Transverse colon (tissue), 4 donors: Measurements from ENCODE around the gene WLS. TPM values are rescaled to one million over a fixed set of nuclear protein-coding genes. Genes with fewer than 3 reads are reported as not detected.

ENCODE experiments used
- DNase-seq: peaks from one replicate; pipeline ENCODE4 v3.0.0-alpha.2; 2019
- H3K27ac ChIP-seq, 4 donors: fragments of 200-600 bp; sonication (generic); 2 replicates each; pipeline ENCODE4 v1.5.1; 2016 to 2018; ENCODE audit warnings: inconsistent platforms in 4 of 4
- H3K27me3 ChIP-seq: fragments of 200-600 bp; sonication (generic); 2 replicates; pipeline ENCODE4 v1.5.1; 2017; ENCODE audit warnings: inconsistent platforms
- H3K36me3 ChIP-seq, 4 donors: fragments of 200-600 bp; sonication (generic); 2 replicates each; pipeline ENCODE4 v1.5.1; 2017 to 2019; ENCODE audit warnings: inconsistent platforms in 4 of 4
- H3K4me1 ChIP-seq, 4 donors: fragments of 200-600 bp; sonication (generic); 2 replicates each; pipeline ENCODE4 v1.5.1; 2017 to 2020; ENCODE audit warnings: inconsistent platforms in 4 of 4
- H3K4me3 ChIP-seq, 4 donors: fragments of 200-600 bp; sonication (generic); 1 replicate in 1 of 4; 2 replicates in 3 of 4; pipeline versions ENCODE4 v1.5.1 to v1.6.1; 2017 to 2019; ENCODE audit warnings: inconsistent platforms in 4 of 4
- H3K9me3 ChIP-seq, 2 donors: fragments of 200-600 bp; sonication (generic); 2 replicates each; pipeline ENCODE4 v1.5.1; 2017 to 2019; ENCODE audit warnings: inconsistent platforms in 2 of 2
- CTCF ChIP-seq, 5 experiments: fragments of 200-600 bp in 3 of 5; fragments of 450-650 bp in 2 of 5; sonication (generic) in 3 of 5; IDR thresholded peaks; 1 replicate in 2 of 5; 2 replicates in 3 of 5; pipeline ENCODE4 v1.5.1; 2016 to 2017; ENCODE audit warnings: antibody characterized with exemption in 5 of 5, inconsistent platforms in 3 of 5, mild to moderate bottlenecking in 2 of 5, moderate library complexity in 1 of 5
- EP300 ChIP-seq: sonication (generic); formaldehyde crosslinking; IDR thresholded peaks from one replicate; pipeline ENCODE4 v1.6.1; 2017; ENCODE audit warnings: antibody characterized with exemption, low read depth
- POLR2A ChIP-seq: fragments of 450-650 bp; IDR thresholded peaks from one replicate; pipeline ENCODE4 v1.6.1; 2016; ENCODE audit warnings: antibody characterized with exemption, mild to moderate bottlenecking, moderate library complexity
- POLR2AphosphoS5 ChIP-seq, 3 donors: sonication (generic); formaldehyde crosslinking; IDR thresholded peaks; one replicate each; pipeline ENCODE4 v1.6.1; 2016; ENCODE audit warnings: antibody characterized with exemption in 3 of 3
- WGBS, 2 donors: methylation state at CpG; one replicate each; pipeline ENCODE4 v1.1.5; 2018; ENCODE audit warnings: low coverage in 1 of 2; 5-methylcytosine and 5-hydroxymethylcytosine counted together
- in situ Hi-C, 4 donors: fragments of 200-750 bp; cut with MboI; loops; one replicate each; pipeline versions ENCODE4 v1.15.0 to v1.15.1; 2017; ENCODE audit warnings: low sequenced_read_pairs in 3 of 4, low pct_ligation_motif_present in 1 of 4, low pct_unique_long_range_greater_than_20kb in 1 of 4
- intact Hi-C: fragments of 100-400 bp; cut with DNase I; formaldehyde crosslinking; loops from one replicate; pipeline ENCODE4 v1.15.1; 2023; ENCODE audit warnings: low total_unique reads
- total RNA-seq, 4 donors: library from RNA; depleted of rRNA; stranded (reverse); fragments of >200 nt; gene quantifications; one replicate each; pipeline ENCODE4 v1.1.0, GENCODE V29; 2016

The WLS gene
- total RNA-seq, 4 donors from 2014 or later, result 69.9 to 117 (median 98.7) TPM

DNA sequence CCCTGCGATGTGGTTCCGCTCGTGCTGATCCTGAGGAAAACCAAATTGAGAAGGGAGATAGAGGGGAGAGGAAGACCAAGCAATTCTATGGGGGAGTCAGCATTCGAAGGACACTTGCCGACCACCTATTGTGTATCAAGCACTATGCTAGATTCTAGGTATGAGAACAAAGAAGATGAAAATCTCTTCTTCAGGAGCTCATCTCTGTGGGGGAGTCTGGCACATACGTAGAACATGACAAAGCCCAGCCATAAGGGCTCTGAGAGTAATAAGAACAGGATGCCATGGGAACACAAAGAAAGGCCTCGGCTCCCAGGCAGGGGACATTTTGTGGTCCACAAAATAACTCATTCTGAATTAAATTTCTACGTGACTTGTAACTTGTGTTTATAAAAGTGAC, 83.7 kb downstream of the WLS start:
- TF ChIP-seq CTCF (IDR thresholded peaks at IDR 0.05) (no peak), POLR2A (no peak), POLR2AphosphoS5 (IDR thresholded peaks at IDR 0.05) (no peak), EP300 (no peak)
- intact Hi-C loops (no loop called here), in situ Hi-C loops (no loop called here)
- Histone ChIP-seq H3K27ac (no peak overlapping the region), H3K27me3 (no peaks in the 10 kb centered on the region), H3K36me3 (peaks cover 0 to 43% (median 9%) of the 10 kb centered on the region in 4 donors), H3K4me1 (peaks cover 5 to 18% (median 11%) of the 10 kb centered on the region in 4 donors), H3K9me3 (no peaks in the 10 kb centered on the region), H3K4me3 (no peak overlapping the region)
- 87 to 88% methylated on average over 7 to 8 of the region's 8 CpGs for WGBS, 2 donors
- DNase-seq, result no peak

- Histone ChIP-seq H3K9me3 (no peaks in the 10 kb centered on the region), H3K36me3 (peaks cover 0 to 34% (median 6%) of the 10 kb centered on the region in 4 donors), H3K4me3 (no peak overlapping the region), H3K27me3 (no peaks in the 10 kb centered on the region), H3K27ac (no peak overlapping the region), H3K4me1 (peaks cover 5 to 27% (median 15%) of the 10 kb centered on the region in 4 donors)
- DNase-seq, result no peak
- no peak for TF ChIP-seq POLR2A
- WGBS, 2 donors, result 86 to 91% methylated on average over 1 to 4 of the region's 4 CpGs
- intact Hi-C loops (no loop called here), in situ Hi-C loops (no loop called here)
Measured at GRCh38 chr1:68147534-68148171, 84.7 kb downstream of the WLS start.

GRCh38 chr1:68145418-68146126, 86.8 kb downstream of the WLS start:
- peaks cover 0 to 24% (median 6%) of the 10 kb centered on the region in 4 donors for H3K36me3 ChIP-seq
- peak; percentile 64 for DNase-seq

GRCh38 chr1:68144856-68145255, 87.5 kb downstream of the WLS start:
- DNase-seq, result no peak
- in situ Hi-C loops (no loop called here), intact Hi-C loops (no loop called here)
- TF ChIP-seq CTCF (IDR thresholded peaks at IDR 0.05) (no peak), POLR2A (no peak), POLR2AphosphoS5 (IDR thresholded peaks at IDR 0.05) (no peak), EP300 (no peak)
- WGBS, 2 donors, result 78 to 93% methylated on average over 3 to 4 of the region's 4 CpGs
- peaks cover 5 to 49% (median 19%) of the 10 kb centered on the region in 4 donors for H3K4me1 ChIP-seq
- no peaks in the 10 kb centered on the region for H3K9me3 ChIP-seq
- H3K27me3 ChIP-seq, result no peaks in the 10 kb centered on the region
- peak overlapping the region; percentile 34 to 69 (median 60) for H3K27ac ChIP-seq
- no peak overlapping the region for H3K4me3 ChIP-seq
- H3K36me3 ChIP-seq, result peaks cover 0 to 24% (median 6%) of the 10 kb centered on the region in 4 donors

More at GRCh38 chr1:68145418-68146126, 86.8 kb downstream of the WLS start:
- Histone ChIP-seq H3K27me3 (no peaks in the 10 kb centered on the region), H3K4me1 (peaks cover 5 to 48% (median 19%) of the 10 kb centered on the region in 4 donors), H3K27ac (peak overlapping the region; percentile 34 to 69 (median 60)), H3K9me3 (no peaks in the 10 kb centered on the region), H3K4me3 (no peak overlapping the region)
- intact Hi-C loops, result no loop called here
- in situ Hi-C loops, result no loop called here
- WGBS, 2 donors, result 31 to 47% methylated on average over 3 to 10 of the region's 10 CpGs
- no peak for TF ChIP-seq POLR2AphosphoS5 (IDR thresholded peaks at IDR 0.05)
- TF ChIP-seq EP300, result no peak
- no peak for TF ChIP-seq CTCF (IDR thresholded peaks at IDR 0.05)
- TF ChIP-seq POLR2A, result no peak
